GM18867 (cell line): ENCODE data around the gene MBNL2.

Experiments used
- ATAC-seq: cut with Tn5 transposase; IDR thresholded peaks from one replicate; pipeline ENCODE4 v1.9.1; 2021; ENCODE audit warnings: mild to moderate bottlenecking, moderate library complexity; ENCODE audit not compliant: unreplicated experiment

MBNL2 gene

GRCh38 chr13:97401421-97401820 lies 179.3 kb downstream of the MBNL2 start:
- ATAC-seq, result no peak

DNA sequence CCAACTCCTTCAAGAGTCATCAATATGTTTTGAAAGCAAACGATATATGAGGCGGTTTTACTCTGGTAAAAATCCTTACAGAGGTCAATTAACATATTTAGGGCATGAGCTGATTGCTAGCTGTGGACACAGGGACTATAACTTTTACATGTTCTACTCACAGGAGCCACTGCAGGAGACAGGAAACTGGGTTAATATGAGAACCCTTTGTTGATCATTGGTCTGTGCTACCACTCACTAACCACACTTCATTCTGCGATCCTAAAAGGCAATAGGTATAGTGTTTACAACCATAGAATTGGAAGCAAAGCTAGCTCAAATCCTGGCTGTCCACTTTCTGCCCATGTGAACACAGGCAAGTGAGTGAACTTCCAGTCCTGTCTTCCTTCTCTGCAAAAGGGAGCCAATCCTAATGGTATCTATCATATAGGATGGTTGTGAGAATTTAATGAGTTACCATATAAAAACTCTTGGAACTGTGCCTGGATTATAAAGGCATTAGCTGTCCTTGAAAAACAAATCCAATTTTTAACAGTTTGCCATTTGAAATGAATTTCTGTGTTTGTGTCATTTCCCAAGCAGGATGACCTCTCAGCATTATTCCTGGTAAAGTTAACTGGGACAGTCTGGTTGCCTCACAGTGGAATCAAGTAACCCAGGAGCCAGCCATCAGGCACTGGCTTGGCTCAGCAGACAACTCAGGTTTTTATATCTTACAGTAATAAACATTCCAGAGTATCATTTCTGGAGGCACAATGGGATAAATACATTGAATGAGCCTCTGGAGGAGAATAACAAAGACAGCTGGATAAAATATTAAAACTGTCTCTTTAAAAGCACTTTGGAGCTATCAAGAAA lies 182.0 kb downstream of the MBNL2 start:
- no peak for ATAC-seq

GRCh38 chr13:97407540-97407939 lies 185.4 kb downstream of the MBNL2 start:
- ATAC-seq, result no peak

DNA sequence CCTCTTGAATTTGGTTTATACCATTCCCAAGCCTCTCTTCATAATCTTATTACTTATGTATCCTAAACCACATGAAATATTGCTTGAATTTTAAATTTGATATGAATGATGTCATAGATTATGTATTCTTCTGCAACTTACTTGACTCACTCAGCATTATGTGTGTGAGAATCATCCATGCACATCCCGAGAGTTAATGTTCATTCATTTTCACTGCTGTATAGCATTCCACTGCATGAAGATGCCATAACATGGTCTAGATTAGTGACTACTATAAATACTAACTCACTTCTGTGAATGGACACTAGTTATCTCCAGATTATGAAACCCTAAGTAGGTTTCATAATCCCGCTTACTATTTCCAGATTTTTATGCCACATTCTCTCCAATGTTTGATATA lies 186.8 kb downstream of the MBNL2 start:
- ATAC-seq, result no peak

DNA sequence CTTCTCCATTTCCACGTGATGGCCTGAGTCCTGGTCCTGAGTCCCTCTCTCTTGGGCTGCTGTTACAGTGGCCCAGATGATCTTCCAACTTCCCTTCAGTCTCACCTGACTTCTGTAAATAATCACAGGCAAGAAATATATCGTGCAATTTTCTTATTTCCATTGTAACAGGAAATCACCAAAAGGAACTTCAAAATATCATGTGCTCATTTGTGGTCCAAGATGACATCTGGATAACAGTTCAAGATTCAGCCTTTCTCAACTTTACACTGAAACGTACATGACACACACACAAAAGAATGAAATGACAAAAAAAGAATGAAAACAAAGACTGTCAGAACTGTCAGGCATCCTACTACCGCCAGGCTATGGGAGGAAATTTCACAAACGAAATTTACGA lies 189.9 kb downstream of the MBNL2 start:
- no peak for ATAC-seq

DNA sequence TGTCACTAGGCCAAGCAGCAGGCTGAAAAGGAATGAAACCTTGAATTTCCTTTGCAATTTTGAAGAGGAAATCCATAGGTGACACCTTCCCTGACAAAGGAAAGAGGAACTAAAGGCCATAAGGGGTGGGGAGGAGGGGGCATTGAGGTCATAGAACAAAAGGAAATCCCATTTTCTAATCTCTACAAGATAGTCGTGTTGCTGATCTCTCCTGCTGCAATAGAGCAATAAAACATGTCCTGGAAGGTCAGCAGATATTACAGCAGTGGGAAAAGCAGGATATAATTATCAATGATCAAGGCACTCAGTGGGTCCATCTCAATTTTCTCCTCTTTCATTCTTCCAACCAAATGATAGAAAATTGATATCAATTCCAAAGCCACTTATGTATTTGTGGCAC lies 191.6 kb downstream of the MBNL2 start:
- no peak for ATAC-seq

- ATAC-seq, result no peak
Observed at GRCh38 chr13:97414392-97414791, 192.3 kb downstream of the MBNL2 start.

- no peak for ATAC-seq
Observed at GRCh38 chr13:97417698-97418097, 195.6 kb downstream of the MBNL2 start.

DNA sequence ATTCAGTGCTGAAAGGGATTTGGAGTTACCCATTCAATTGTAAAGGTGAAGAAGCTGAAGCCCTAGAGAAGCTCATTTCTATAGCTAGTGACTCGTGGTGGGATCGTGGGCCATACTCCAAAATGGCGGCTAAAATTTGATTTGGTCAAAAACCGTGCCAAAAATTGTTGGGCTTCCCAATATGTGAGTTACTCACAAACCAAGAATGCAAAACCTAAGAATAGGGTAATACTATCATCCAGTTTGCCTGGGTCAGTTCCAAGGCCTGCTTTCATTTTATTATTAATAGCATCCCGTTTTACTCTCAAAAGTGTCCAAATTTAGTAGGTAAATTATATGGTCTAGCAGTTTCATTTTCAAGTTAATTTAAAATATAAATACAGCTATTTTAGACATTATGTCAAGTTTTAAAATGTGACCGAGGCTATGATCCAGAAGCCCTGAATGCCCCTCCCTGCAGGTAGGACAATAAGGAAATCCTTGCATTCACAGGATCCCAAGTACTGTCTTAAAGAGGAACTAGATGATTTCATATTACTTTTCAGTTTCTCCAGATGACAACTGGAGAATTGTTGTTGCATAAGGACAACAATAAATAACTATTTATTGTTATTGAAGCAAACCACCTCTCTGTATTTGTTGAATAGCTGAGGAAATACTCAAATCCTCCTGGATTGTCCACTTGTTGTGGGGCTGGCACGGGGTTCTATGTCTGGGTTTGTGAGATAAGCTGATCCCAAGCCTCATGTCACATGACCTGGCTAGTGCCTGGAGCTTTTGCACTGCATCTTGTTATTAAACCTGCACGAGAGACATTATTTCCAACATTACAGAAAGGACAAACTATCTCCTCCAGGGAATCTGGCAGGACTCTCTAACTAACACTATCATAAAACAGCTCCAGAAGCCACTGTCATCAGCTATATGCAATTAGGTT lies 200.3 kb downstream of the MBNL2 start:
- ATAC-seq, result no peak

- no peak for ATAC-seq
Observed at GRCh38 chr13:97423300-97424045, 201.3 kb downstream of the MBNL2 start.

GRCh38 chr13:97425590-97425989 lies 203.5 kb downstream of the MBNL2 start:
- ATAC-seq, result no peak

- no peak for ATAC-seq
Observed at GRCh38 chr13:97426695-97427094, 204.6 kb downstream of the MBNL2 start.

GRCh38 chr13:97429681-97430081 lies 207.5 kb downstream of the MBNL2 start:
- ATAC-seq, result no peak

GRCh38 chr13:97430296-97430695 lies 208.2 kb downstream of the MBNL2 start:
- no peak for ATAC-seq

DNA sequence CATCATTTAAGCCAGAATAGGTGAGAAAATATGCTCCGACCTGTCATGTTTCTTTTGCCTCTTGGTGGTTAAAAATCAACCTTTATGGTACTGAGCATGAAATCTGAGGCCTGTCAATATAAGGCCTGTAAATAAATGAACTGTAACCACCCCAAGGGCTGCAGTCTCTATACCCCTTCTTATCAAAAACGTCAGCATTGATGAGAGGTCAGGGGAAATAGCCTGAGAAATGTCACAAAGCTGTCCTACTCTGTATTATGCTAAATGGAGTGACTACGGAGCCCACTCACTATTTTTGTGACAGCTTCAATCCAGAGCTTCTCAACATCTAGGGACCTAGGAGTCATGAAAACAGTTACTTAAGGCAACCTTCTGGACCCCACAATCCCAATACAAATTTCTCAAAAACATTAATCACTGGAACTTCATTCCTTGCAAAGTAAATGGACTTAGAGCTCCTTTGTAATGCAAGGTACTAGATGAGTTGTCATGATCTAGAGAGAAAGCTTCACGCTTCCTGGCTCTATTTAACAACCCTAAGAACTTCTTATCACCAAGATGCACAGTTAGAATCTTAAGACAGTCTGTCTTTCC lies 209.1 kb downstream of the MBNL2 start:
- ATAC-seq, result no peak

- ATAC-seq, result no peak
Observed at GRCh38 chr13:97432232-97432916, 210.2 kb downstream of the MBNL2 start.

DNA sequence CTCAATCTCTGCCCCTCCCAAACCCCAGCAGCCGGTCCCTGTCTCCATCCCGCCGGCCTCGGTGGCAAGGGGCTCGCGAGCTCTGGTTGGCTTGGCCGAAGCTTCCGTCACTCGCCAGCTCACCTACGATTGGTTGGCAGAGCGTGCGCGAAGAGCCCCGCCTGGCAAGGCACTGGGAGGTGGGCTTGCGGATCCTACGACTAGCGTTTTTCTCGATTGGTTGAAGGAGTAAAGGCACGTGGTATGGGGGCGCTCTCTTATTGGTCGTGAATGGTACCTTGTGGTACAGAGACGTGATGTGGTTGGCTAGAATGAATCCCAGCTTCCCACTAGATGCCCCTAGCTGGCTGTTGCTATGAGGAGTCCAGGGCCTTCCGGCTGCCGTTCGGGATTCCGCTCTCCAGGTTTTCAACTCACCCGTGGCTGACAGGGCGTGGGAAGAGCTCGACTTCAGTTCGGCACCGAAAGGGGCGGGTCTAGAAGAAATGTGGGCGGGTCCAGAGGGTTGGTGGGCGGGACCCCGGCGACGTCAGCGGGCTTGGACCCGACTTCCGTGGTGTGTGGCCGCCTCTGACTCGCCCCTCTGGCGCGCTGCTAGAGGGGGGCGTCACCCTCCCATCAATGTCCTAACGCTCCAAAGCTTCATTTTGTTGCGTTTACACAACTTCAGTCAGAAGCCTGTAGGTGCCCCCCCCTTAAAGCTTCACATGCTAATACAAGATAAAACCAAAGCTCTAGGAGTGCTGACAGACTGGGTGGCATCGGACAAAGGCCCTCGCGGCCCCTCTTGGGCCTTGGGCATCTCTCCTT lies 211.0 kb downstream of the MBNL2 start:
- ATAC-seq, result peak; percentile 76

- peak; percentile 48 for ATAC-seq
Observed at GRCh38 chr13:97433727-97434396, 211.7 kb downstream of the MBNL2 start, which contains the start of gene RAP2A. RAP2A (plus strand) TSS chr13:97434169; CDS start chr13:97434471, 302 bp downstream.
